Ishikawa (cell line): ENCODE measurements around the gene SHISA4.
A peak's percentile ranks its signal among the peaks of the same experiment; 100 is the strongest.

Experiments used
- CEBPB ChIP-seq: IDR thresholded peaks from 2 replicates; pipeline ENCODE4 v1.6.1; 2012
- CREB1 ChIP-seq: IDR thresholded peaks from 2 replicates; pipeline ENCODE4 v1.6.1; 2012; ENCODE audit warnings: low read depth
- FOXM1 ChIP-seq: IDR thresholded peaks from 2 replicates; pipeline ENCODE4 v1.6.1; 2012; ENCODE audit warnings: low read depth, borderline replicate concordance
- RAD21 ChIP-seq: IDR thresholded peaks from 2 replicates; pipeline ENCODE4 v1.6.1; 2012; ENCODE audit warnings: low read depth
- REST ChIP-seq: IDR thresholded peaks from 2 replicates; pipeline ENCODE4 v1.6.1; 2012; ENCODE audit warnings: low read depth, mild to moderate bottlenecking
- TAF1 ChIP-seq: IDR thresholded peaks from 2 replicates; pipeline ENCODE4 v1.6.1; 2012; ENCODE audit warnings: low read depth, mild to moderate bottlenecking
- TCF12 ChIP-seq: IDR thresholded peaks from 2 replicates; pipeline ENCODE4 v1.6.1; 2012; ENCODE audit warnings: low read depth
- YY1 ChIP-seq: IDR thresholded peaks from 2 replicates; pipeline ENCODE4 v1.6.1; 2012; ENCODE audit warnings: low read depth

GRCh38 chr1:201895913-201896807 is 7.5 kb downstream of the SHISA4 start:
- TF ChIP-seq CREB1 = peak; percentile 42; the same call in 1 of the 2 replicates
- no peak for TF ChIP-seq TAF1
- peak; percentile 99 for TF ChIP-seq RAD21
- TF ChIP-seq FOXM1 = no peak
- TF ChIP-seq REST = no peak
- TF ChIP-seq YY1 = no peak
- TF ChIP-seq TCF12 = 0 out of 2 replicates have a peak, but pooled peaks have one; percentile 32
- TF ChIP-seq CEBPB = 0 out of 2 replicates have a peak, but pooled peaks have one; percentile 32
